Cardiac septum (tissue), 1 donor: Measurements from ENCODE around the gene DNAJC21. TPM values are rescaled to one million over a fixed set of nuclear protein-coding genes. Genes with fewer than 3 reads are reported as not detected.

Source experiments
- DNase-seq: peaks from one replicate; pipeline ENCODE4 v3.0.0-alpha.2; 2020; ENCODE audit warnings: low spot score
- intact Hi-C: fragments of 100-400 bp; cut with DNase I; formaldehyde crosslinking; loops from one replicate; pipeline ENCODE4 v1.14.0; 2022
- long read RNA-seq: library from polyadenylated mRNA; unstranded; transcript quantifications from one replicate; pipeline ENCODE4 v2.0.0, GENCODE V29; 2021
- total RNA-seq: library from RNA; stranded (reverse); fragmentation: NEBNext Ultra II Directional; extraction: Animal tissue kit (Norgen Biotek cat#: 25700); gene quantifications from one replicate; pipeline ENCODE4 v1.2.1, GENCODE V29; 2021
- donor health status: DM: no; HTN: no; CAD: no.

DNAJC21 gene
- total RNA-seq: 68.4 TPM
- long read RNA-seq, full-length matches to known transcripts: 93 of 160 reads
- long read RNA-seq, partial matches to known transcripts: 48 of 160 reads
- long read RNA-seq, other reads (novel, unspliced or antisense): 19 of 160 reads

GRCh38 chr5:34929134-34929719 is at the start of gene DNAJC21:
Gene DNAJC21, plus strand, starts transcription at chr5:34929559. Its CDS starts 261 bp downstream, at chr5:34929820.
- DNase-seq: peak; percentile 99
- intact Hi-C loops: loop anchor here (1.0 to 10.0 kb wide), 2 partner anchors 14 to 924 kb away; partner anchors contain the start of genes AMACR, BRIX1 and RAD1

DNA sequence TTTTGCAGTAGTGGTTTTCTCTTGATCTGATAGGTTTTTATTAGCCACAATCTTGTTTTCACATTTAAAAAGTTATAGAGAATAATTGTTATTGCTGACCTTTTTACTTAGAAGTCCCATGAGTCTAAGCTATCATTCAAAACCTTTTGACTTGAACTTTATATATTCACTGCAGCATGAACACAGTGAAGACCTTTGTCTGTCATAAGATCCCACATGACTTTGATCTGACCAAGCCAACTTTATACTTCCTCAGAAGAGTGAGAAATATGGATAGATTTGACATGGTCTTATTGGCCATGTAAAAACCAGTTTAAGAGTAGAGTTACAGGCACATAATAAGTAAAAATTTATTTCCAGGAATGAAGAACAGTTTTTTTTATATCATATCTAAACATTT is 48.1 kb upstream of the DNAJC21 start:
- DNase-seq: no peak
- intact Hi-C loops: no loop called here

- DNase-seq: no peak
- intact Hi-C loops: no loop called here
Observed at GRCh38 chr5:34886392-34887119, 42.8 kb upstream of the DNAJC21 start.

GRCh38 chr5:34889394-34889793 is 40.0 kb upstream of the DNAJC21 start:
- intact Hi-C loops: no loop called here

DNA sequence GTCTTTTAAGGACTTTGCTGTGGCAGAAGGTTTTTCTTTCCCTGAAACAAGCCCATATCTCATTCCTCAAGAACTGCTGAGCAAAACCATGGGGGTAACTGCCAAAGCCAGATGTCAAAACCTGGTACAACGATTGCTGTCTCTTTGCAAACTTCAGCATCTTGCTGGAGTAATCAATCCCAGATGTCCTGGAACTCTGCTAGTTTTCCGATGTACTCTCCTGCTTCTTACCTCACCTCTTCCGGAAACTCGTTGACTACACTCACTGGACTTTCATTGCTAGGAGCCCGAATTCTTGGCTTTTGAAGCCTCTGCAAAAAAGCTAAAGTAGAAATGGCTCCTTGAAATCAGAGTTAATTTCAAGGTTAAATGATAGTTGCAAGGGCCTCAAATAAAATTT is 37.4 kb upstream of the DNAJC21 start:
- intact Hi-C loops: no loop called here

More at GRCh38 chr5:34889394-34889793, 40.0 kb upstream of the DNAJC21 start:
- DNase-seq: no peak

GRCh38 chr5:34892414-34892813 is 36.9 kb upstream of the DNAJC21 start:
- intact Hi-C loops: no loop called here
- DNase-seq: no peak

More for the DNA sequence above, 37.4 kb upstream of the DNAJC21 start:
- no peak for DNase-seq

DNA sequence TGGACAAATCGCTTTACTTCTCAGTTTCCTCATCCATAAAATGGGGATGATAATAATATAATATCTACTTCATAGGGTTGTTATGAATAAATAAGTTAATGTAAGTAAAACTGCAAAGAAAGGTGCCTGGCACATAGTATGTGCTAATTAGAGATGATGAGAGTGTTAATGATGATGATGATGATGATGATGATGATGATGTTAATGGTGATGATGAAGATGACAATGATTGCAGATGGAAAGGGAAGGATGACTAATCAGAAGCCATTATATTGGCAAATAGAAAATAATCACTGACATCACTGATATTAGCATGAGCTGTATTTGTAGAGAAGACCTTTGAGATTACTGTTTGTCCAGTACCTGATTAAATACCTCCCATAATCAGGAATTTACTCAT is 34.6 kb upstream of the DNAJC21 start:
- intact Hi-C loops: loop anchor here (5.0 kb wide), 1 partner anchor 242 kb away; no protein-coding TSS in a partner anchor
- DNase-seq: no peak

DNA sequence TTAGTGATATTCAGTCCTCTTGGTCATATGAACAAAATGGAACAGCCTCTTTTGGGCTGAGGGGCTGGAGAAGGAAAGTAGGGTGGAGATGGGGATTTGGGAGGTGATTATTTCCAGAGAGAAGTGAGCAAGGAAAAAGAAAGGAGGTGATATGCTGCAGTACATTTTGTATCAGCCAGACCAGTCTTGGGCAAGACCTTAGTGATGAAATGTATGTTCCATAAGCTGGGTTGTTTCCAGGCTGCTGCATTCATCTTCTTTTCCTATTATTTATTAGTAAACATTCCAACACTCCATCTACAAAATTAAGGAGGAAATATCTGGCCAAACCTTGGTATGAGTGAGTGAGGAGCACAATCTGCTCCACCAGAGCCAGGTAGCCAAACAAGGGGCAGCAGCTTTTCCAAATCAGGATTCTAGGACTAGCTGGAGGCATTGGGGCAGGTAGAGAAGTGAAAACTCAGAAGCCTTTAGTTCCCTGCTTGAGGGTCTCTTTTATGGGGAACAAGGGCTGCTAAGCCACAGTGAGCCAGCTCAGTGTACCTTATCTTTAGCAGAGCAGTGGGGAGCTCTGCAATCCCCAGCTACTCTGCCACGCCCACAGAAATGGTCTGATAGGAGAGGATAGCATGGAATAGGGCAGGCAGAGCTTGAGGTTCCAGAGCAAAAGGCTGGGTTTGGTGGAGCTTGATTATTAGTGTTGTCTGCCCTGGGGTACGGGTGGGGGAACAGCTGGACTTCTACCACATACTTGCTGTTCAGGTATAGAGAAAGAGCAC is 33.5 kb upstream of the DNAJC21 start:
- intact Hi-C loops: loop anchor here (5.0 kb wide), 1 partner anchor 244 kb away; no protein-coding TSS in a partner anchor
- DNase-seq: no peak

GRCh38 chr5:34897646-34898045 is 31.7 kb upstream of the DNAJC21 start:
- no peak for DNase-seq
- intact Hi-C loops: loop anchor here (1.0 to 5.0 kb wide), 3 partner anchors 245 to 411 kb away; no protein-coding TSS in a partner anchor

- DNase-seq: no peak
- intact Hi-C loops: loop anchor here (1.0 to 5.0 kb wide), 3 partner anchors 246 to 412 kb away; no protein-coding TSS in a partner anchor
Observed at GRCh38 chr5:34898258-34898895, 31.0 kb upstream of the DNAJC21 start.

- intact Hi-C loops: loop anchor here (5.0 kb wide), 1 partner anchor 247 kb away; no protein-coding TSS in a partner anchor
- no peak for DNase-seq
Observed at GRCh38 chr5:34899066-34899465, 30.3 kb upstream of the DNAJC21 start.

GRCh38 chr5:34900652-34901051 is 28.7 kb upstream of the DNAJC21 start:
- intact Hi-C loops: no loop called here
- DNase-seq: no peak

GRCh38 chr5:34903260-34903659 is 26.1 kb upstream of the DNAJC21 start:
- DNase-seq: no peak
- intact Hi-C loops: no loop called here

DNA sequence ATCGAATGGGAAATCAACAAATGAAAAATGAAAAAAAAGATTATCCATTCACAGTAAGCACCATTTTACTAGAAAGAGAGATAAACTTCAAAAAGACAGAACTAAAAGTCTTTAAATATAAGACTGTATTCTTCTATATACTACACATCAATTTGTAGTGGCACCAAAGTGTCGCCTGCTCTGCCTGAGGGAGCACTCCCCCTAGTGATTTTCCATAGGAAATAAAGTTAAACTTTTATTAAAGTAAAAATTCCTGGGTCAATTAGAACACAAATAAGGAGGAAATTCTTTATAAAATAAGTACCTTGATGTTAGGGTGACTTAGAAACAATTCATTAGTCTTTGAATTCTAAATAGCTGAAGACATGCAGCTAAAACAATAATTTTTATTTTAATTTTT is 23.8 kb upstream of the DNAJC21 start:
- intact Hi-C loops: no loop called here
- DNase-seq: no peak

- DNase-seq: no peak
- intact Hi-C loops: no loop called here
Observed at GRCh38 chr5:34913072-34913471, 16.3 kb upstream of the DNAJC21 start.

DNA sequence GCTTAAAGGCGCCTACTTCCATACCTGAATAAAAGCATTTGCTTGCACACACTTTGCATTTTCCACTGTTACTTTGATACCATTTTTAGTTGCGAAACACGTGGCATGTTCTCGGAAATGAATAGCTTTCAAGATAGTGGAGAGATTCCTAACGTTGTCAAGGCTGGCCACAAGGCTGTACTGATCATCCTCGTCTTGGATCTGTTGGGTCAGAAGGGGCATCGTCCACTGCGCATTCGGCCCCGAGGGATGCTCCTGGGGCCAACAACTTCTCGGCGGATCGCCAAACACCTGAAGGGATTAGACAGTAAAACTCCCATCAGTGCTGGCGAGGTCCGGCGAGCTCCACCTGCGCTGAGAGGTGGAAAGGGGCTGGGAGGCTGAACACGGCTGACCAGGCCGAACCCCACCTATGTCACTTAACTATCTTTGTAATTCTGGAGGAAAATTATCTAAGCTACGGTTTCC is 14.7 kb upstream of the DNAJC21 start:
- intact Hi-C loops: loop anchor here (1.0 kb wide), 1 partner anchor 15 kb away; the partner anchor contains the start of gene DNAJC21
- no peak for DNase-seq

DNA sequence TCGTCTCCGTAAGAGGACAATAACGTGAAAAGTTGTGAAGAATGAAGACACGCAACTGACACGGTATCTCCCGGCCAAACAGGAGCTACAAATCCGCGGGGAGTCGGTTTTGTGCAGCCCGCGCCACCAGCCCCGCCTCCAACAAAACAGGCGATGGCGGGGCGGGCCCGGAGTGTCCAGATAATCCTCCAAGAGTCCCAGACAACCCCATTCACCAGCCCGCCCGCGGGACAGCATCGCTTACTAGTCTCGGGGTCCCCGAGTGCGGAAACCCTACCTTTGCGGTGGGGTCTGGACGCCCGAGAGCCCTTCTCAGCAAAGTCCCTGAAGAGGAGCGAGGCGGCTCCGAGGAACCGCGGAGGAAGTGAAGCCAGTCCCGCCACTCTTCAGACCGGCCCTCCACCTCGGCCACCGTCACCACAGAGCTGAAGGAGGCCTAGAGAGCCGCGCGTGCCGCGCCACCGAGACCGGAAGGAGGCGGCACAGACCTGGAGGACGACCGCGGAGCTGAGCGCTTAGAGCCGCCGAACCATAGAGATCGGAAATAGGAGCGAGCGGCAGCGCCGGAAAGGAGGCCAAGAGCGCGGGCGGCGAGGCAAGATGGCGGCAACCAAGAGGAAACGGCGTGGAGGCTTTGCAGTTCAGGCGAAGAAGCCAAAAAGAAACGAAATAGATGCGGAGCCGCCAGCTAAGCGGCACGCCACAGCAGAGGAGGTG is 14.1 kb upstream of the DNAJC21 start, which contains the start of the genes BRIX1 and RAD1:
TSS of gene BRIX1 (plus strand) at position 573 of the 717 bp plus-strand sequence. CDS start at position 601, 28 bp downstream.
TSS of gene RAD1 (minus strand) at position 366 of the 717 bp plus-strand sequence. CDS start 612 bp downstream, outside the sequence.
- DNase-seq: peak; percentile 99
- intact Hi-C loops: loop anchor here (1.0 kb wide), 1 partner anchor 14 kb away; the partner anchor contains the start of gene DNAJC21

GRCh38 chr5:34915856-34916192 is 13.5 kb upstream of the DNAJC21 start:
- no peak for DNase-seq
- intact Hi-C loops: loop anchor here (1.0 kb wide), 1 partner anchor 13 kb away; the partner anchor contains the start of gene DNAJC21
